Endodermal cell (in vitro differentiated cells): ENCODE results near the gene XYLT1. TPM values are rescaled to one million over a fixed set of nuclear protein-coding genes. Genes with fewer than 3 reads are reported as not detected.

Experiments used
- DNase-seq: peaks from one replicate; pipeline ENCODE4 v3.0.0-alpha.2; 2017
- H3K27ac ChIP-seq: 2 replicates; pipeline ENCODE4 v1.5.1; 2013; ENCODE audit warnings: mild to moderate bottlenecking, low read depth, low read length, moderate library complexity
- H3K27me3 ChIP-seq: 2 replicates; pipeline ENCODE4 v1.6.1; 2013; ENCODE audit warnings: mild to moderate bottlenecking, low read length, moderate library complexity; ENCODE audit not compliant: insufficient read depth, control insufficient read depth, poor library complexity, severe bottlenecking
- H3K36me3 ChIP-seq: 2 replicates; pipeline ENCODE4 v1.7.0; 2013; ENCODE audit warnings: mild to moderate bottlenecking, low read length, moderate library complexity; ENCODE audit not compliant: control insufficient read depth, insufficient read depth
- H3K4me1 ChIP-seq: one replicate; pipeline ENCODE4 v1.7.0; 2013; ENCODE audit warnings: low read length; ENCODE audit not compliant: control insufficient read depth, insufficient read depth
- H3K4me3 ChIP-seq: 2 replicates; pipeline ENCODE4 v1.5.1; 2013; ENCODE audit warnings: mild to moderate bottlenecking, low read length, moderate library complexity
- H3K9ac ChIP-seq: 2 replicates; pipeline ENCODE4 v1.6.1; 2013; ENCODE audit warnings: mild to moderate bottlenecking, low read length, moderate library complexity; ENCODE audit not compliant: poor library complexity, severe bottlenecking; ENCODE audit errors: extremely low read depth
- H3K9me3 ChIP-seq: 2 replicates; pipeline ENCODE4 v1.6.1; 2013; ENCODE audit warnings: mild to moderate bottlenecking, low read length, moderate library complexity; ENCODE audit not compliant: control insufficient read depth
- H3K27ac Mint-ChIP-seq: 2 replicates; pipeline ENCODE4 v1.8.0; 2020; ENCODE audit warnings: mixed read lengths
- H3K27me3 Mint-ChIP-seq: 2 replicates; pipeline ENCODE4 v1.8.0; 2021; ENCODE audit warnings: mild to moderate bottlenecking, mixed read lengths; ENCODE audit not compliant: insufficient read depth
- H3K36me3 Mint-ChIP-seq: 2 replicates; pipeline ENCODE4 v1.8.0; 2020; ENCODE audit warnings: low read depth, mixed read lengths
- H3K4me1 Mint-ChIP-seq: 2 replicates; pipeline ENCODE4 v1.8.0; 2020; ENCODE audit warnings: mixed read lengths
- H3K4me3 Mint-ChIP-seq: 2 replicates; pipeline ENCODE4 v1.8.0; 2020; ENCODE audit warnings: mild to moderate bottlenecking, moderate library complexity, mixed read lengths
- H3K9me3 Mint-ChIP-seq: 2 replicates; pipeline ENCODE4 v1.8.0; 2020; ENCODE audit warnings: mild to moderate bottlenecking, mixed read lengths
- WGBS, 2 experiments: methylation state at CpG; one replicate each; pipeline versions ENCODE4 v1.1.5 to v1.1.7; 2013; ENCODE audit warnings: missing lambda C conversion rate in 2 of 2, mixed read lengths in 1 of 2; ENCODE audit not compliant: insufficient coverage in 1 of 2, insufficient read length in 1 of 2; 5-methylcytosine and 5-hydroxymethylcytosine counted together
- total RNA-seq, 2 donors: library from RNA; stranded (reverse); fragmentation: NEBNext Ultra II Directional in 1 of 2; extraction: Animal tissue kit (Norgen Biotek cat#: 25700) in 1 of 2; gene quantifications; 2 replicates in 1 of 2; 3 replicates in 1 of 2; pipeline ENCODE4 v1.2.1, GENCODE V29; 2021
- TF ChIP-seq, protein P1 (sequence below): fragments of 200-600 bp; sonication (generic); conservative IDR thresholded peaks from 2 replicates; pipeline ENCODE4 v1.5.0; 2021; ENCODE audit warnings: antibody characterized with exemption, mild to moderate bottlenecking

XYLT1 gene
- total RNA-seq, 2 donors from 2014 or later, result 26.8 to 28.5 TPM

DNA sequence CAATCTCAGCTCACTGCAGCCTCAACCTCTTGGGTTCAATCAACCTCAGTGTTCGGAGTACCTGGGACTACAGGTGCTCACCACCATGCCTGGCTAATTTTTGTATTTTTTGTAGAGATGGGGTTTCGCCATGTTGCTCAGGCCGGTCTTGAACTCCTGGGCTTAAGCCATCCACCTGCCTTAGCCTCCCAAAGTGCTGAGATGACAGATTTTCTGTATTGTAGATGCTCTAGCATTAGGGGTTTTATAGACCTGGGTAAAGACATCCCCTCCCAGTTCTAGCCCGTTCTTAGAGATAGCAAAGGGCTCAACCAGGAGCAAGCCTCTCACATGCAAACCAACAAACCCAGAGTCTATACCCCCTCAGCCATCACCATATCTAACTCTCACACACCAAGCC lies 57.3 kb downstream of the XYLT1 start:
- peaks cover 13% of the 10 kb centered on the region for H3K4me1 ChIP-seq
- Mint-ChIP-seq H3K36me3 (peaks cover 11% of the 10 kb centered on the region), H3K9me3 (no peaks in the 10 kb centered on the region), H3K27me3 (no peaks in the 10 kb centered on the region), H3K4me3 (no peak overlapping the region), H3K27ac (no peak overlapping the region), H3K4me1 (peaks cover 38% of the 10 kb centered on the region)
- no peaks in the 10 kb centered on the region for H3K36me3 ChIP-seq
- WGBS, 2 experiments, result 92 to 97% methylated on average over 2 to 4 of the region's 4 CpGs
- DNase-seq, result no peak
- no peak overlapping the region for H3K4me3 ChIP-seq
- no peaks in the 10 kb centered on the region for H3K27me3 ChIP-seq
- H3K9me3 ChIP-seq, result no peaks in the 10 kb centered on the region
- H3K9ac ChIP-seq, result no peak overlapping the region
- TF ChIP-seq, protein P1, sequence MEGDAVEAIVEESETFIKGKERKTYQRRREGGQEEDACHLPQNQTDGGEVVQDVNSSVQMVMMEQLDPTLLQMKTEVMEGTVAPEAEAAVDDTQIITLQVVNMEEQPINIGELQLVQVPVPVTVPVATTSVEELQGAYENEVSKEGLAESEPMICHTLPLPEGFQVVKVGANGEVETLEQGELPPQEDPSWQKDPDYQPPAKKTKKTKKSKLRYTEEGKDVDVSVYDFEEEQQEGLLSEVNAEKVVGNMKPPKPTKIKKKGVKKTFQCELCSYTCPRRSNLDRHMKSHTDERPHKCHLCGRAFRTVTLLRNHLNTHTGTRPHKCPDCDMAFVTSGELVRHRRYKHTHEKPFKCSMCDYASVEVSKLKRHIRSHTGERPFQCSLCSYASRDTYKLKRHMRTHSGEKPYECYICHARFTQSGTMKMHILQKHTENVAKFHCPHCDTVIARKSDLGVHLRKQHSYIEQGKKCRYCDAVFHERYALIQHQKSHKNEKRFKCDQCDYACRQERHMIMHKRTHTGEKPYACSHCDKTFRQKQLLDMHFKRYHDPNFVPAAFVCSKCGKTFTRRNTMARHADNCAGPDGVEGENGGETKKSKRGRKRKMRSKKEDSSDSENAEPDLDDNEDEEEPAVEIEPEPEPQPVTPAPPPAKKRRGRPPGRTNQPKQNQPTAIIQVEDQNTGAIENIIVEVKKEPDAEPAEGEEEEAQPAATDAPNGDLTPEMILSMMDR, result no peak
- H3K27ac ChIP-seq, result no peak overlapping the region

DNA sequence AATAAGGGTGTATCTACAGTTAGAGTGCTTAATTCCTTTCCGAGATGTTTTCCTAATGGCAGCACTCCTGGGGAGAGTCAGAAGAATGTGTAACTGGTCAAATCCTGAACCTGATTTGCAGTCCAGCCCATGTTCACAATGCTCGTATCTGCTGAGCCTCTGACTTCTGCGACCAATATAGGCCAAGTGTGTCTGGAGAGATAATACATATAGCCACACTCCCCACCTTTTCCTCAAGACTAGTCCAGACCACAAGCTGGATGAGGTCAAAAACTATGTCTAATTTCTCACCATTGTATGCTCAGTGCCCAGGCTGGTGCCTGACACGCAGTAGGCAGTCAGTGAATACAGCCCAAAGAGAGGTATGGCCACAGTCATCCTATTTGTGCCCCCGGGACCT lies 58.0 kb downstream of the XYLT1 start:
- no peak for DNase-seq
- Mint-ChIP-seq H3K9me3 (peaks cover 1% of the 10 kb centered on the region), H3K27me3 (no peaks in the 10 kb centered on the region), H3K36me3 (peaks cover 9% of the 10 kb centered on the region), H3K27ac (no peak overlapping the region), H3K4me3 (no peak overlapping the region), H3K4me1 (peaks cover 38% of the 10 kb centered on the region)
- peak overlapping the region; percentile 39 for H3K9ac ChIP-seq
- H3K4me1 ChIP-seq, result peaks cover 13% of the 10 kb centered on the region
- no peaks in the 10 kb centered on the region for H3K27me3 ChIP-seq
- H3K9me3 ChIP-seq, result peaks cover 5% of the 10 kb centered on the region
- WGBS, 2 experiments, result 92 to 96% methylated on average over 4 to 5 of the region's 5 CpGs
- no peak overlapping the region for H3K27ac ChIP-seq
- H3K36me3 ChIP-seq, result no peaks in the 10 kb centered on the region
- no peak overlapping the region for H3K4me3 ChIP-seq
- TF ChIP-seq, protein P1, result no peak

DNA sequence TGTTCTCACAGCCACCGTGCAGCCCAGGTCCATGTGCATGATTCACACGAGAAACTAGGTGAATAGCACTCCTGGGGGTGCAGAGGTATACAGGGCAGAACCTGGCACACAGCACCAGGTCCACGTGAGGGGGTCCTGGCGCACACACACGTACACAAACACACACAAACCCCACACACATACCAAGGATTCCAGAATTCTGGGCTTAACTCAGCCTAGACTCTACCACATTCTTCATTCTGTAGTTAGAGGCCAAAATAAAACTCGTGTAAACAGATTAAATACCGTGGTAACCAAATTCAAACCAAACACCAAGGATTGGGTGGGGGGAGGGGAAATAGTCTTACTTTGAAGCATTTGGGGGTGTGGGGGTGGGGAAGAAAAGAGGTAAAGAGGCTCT lies 58.5 kb downstream of the XYLT1 start:
- Mint-ChIP-seq H3K36me3 (peaks cover 9% of the 10 kb centered on the region), H3K4me3 (no peak overlapping the region), H3K9me3 (peaks cover 5% of the 10 kb centered on the region), H3K27ac (peak overlapping the region; percentile 90), H3K27me3 (no peaks in the 10 kb centered on the region), H3K4me1 (peaks cover 38% of the 10 kb centered on the region)
- Histone ChIP-seq H3K4me1 (peaks cover 13% of the 10 kb centered on the region), H3K27me3 (no peaks in the 10 kb centered on the region), H3K27ac (no peak overlapping the region), H3K9me3 (peaks cover 8% of the 10 kb centered on the region), H3K9ac (peak overlapping the region; percentile 39), H3K36me3 (no peaks in the 10 kb centered on the region), H3K4me3 (no peak overlapping the region)
- no peak for DNase-seq
- WGBS, 2 experiments, result 89 to 100% methylated on average over 1 to 5 of the region's 7 CpGs
- TF ChIP-seq, protein P1, result no peak
